GM12891 (cell line): ENCODE data around the gene ZNF580.

Source experiments
- POLR2A ChIP-seq: IDR thresholded peaks from 2 replicates; pipeline ENCODE4 v1.6.1; 2011; ENCODE audit warnings: low read depth, low read length, control low read depth
- TAF1 ChIP-seq: IDR thresholded peaks from 2 replicates; pipeline ENCODE4 v1.6.1; 2011; ENCODE audit warnings: low read depth, low read length, control low read depth

GRCh38 chr19:55645512-55645881 lies 4.7 kb downstream of the ZNF580 start:
- TF ChIP-seq TAF1: no peak
- no peak for TF ChIP-seq POLR2A
